ENCODE measurements around the gene TAS2R4.

DNA sequence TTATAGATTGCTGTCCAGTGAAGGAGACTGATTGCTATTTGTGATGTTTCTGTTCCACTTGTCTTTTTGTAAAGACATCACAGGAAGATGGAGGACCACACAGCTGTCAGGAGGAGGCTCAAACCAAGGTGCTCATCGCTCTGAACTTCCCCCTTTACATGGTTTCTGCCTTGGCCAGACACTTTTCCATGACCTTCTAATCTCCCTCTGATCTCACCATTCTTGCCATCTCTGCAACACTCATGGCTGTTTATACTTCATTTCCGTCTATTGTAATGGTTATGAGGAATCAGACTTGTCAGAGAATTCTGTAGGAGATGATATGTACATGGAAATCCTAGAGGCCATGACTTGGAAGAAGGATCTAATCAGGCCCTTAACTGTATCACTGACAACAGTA is 11.8 kb downstream of the TAS2R4 start:
- TF ChIP-seq, protein P1, sequence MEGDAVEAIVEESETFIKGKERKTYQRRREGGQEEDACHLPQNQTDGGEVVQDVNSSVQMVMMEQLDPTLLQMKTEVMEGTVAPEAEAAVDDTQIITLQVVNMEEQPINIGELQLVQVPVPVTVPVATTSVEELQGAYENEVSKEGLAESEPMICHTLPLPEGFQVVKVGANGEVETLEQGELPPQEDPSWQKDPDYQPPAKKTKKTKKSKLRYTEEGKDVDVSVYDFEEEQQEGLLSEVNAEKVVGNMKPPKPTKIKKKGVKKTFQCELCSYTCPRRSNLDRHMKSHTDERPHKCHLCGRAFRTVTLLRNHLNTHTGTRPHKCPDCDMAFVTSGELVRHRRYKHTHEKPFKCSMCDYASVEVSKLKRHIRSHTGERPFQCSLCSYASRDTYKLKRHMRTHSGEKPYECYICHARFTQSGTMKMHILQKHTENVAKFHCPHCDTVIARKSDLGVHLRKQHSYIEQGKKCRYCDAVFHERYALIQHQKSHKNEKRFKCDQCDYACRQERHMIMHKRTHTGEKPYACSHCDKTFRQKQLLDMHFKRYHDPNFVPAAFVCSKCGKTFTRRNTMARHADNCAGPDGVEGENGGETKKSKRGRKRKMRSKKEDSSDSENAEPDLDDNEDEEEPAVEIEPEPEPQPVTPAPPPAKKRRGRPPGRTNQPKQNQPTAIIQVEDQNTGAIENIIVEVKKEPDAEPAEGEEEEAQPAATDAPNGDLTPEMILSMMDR (IDR thresholded peaks at IDR 0.05; ENCODE audit: poor library complexity, severe bottlenecking), result no peak
- TF ChIP-seq EP300 (conservative IDR thresholded peaks at IDR 0.05; ENCODE audit: poor library complexity, severe bottlenecking), result no peak
- TF ChIP-seq RAD21 (conservative IDR thresholded peaks at IDR 0.05), result no peak
- TF ChIP-seq, protein P2, sequence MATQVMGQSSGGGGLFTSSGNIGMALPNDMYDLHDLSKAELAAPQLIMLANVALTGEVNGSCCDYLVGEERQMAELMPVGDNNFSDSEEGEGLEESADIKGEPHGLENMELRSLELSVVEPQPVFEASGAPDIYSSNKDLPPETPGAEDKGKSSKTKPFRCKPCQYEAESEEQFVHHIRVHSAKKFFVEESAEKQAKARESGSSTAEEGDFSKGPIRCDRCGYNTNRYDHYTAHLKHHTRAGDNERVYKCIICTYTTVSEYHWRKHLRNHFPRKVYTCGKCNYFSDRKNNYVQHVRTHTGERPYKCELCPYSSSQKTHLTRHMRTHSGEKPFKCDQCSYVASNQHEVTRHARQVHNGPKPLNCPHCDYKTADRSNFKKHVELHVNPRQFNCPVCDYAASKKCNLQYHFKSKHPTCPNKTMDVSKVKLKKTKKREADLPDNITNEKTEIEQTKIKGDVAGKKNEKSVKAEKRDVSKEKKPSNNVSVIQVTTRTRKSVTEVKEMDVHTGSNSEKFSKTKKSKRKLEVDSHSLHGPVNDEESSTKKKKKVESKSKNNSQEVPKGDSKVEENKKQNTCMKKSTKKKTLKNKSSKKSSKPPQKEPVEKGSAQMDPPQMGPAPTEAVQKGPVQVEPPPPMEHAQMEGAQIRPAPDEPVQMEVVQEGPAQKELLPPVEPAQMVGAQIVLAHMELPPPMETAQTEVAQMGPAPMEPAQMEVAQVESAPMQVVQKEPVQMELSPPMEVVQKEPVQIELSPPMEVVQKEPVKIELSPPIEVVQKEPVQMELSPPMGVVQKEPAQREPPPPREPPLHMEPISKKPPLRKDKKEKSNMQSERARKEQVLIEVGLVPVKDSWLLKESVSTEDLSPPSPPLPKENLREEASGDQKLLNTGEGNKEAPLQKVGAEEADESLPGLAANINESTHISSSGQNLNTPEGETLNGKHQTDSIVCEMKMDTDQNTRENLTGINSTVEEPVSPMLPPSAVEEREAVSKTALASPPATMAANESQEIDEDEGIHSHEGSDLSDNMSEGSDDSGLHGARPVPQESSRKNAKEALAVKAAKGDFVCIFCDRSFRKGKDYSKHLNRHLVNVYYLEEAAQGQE (IDR thresholded peaks at IDR 0.05; ENCODE audit: borderline replicate concordance), result no peak
- no peak for TF ChIP-seq POLR2AphosphoS5 (IDR thresholded peaks at IDR 0.05)
- no peak for TF ChIP-seq EZH2 (IDR thresholded peaks at IDR 0.05; ENCODE audit: borderline replicate concordance, insufficient read depth, low read length, poor library complexity, severe bottlenecking)
- TF ChIP-seq SMC3 (conservative IDR thresholded peaks at IDR 0.05; ENCODE audit: poor library complexity), result no peak
- no peak for TF ChIP-seq MXI1 (conservative IDR thresholded peaks at IDR 0.05; ENCODE audit: poor library complexity, severe bottlenecking)
- no peak for TF ChIP-seq TAF1 (IDR thresholded peaks at IDR 0.05; ENCODE audit: low read depth)
